GM12872 (cell line): ENCODE results near the gene ZIC4.

ENCODE experiments used
- TF ChIP-seq, protein P1 (sequence below): IDR thresholded peaks from 3 replicates; pipeline ENCODE4 v1.5.1; 2011; ENCODE audit warnings: low read depth, mild to moderate bottlenecking, low read length, moderate library complexity; ENCODE audit not compliant: insufficient read depth

The ZIC4 gene

DNA sequence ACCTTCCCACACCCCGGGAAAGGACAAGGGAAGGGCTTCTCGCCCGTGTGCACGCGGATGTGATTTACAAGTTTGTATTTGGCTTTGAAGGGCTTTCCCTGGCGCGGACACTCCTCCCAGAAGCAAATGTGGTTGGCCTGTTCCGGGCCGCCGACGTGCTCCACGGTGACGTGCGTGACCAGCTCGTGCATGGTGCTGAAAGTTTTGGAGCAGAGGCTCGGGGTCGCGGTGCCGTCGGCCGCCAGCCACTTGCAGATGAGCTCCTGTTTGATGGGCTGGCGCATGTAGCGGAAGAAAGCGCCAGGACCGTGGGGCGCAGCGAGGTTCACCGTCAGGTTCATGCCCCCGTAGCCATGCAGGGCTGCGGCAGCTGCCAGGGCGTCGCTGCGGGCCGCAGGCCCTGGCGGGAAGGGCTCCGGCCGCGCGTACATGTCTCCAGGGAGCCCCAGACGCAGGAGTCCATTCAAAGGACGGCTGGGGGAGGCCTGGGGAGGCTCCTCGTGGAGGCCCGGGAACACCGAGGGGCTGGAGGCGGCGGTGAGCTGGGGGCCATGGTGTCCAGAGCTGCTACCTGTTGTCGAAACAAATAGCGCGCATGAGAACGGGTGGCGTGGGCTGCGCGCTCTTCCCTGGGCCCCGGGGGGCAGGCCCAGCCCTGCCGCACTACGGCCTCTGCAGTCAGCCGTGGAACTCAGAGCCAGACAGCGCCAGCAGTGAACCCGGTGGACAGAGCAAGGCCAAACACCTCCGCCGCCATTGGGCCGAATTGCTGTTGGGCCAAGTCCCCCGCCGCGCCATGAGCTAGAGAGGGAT, 10.2 kb downstream of the ZIC4 start:
- TF ChIP-seq, protein P1, sequence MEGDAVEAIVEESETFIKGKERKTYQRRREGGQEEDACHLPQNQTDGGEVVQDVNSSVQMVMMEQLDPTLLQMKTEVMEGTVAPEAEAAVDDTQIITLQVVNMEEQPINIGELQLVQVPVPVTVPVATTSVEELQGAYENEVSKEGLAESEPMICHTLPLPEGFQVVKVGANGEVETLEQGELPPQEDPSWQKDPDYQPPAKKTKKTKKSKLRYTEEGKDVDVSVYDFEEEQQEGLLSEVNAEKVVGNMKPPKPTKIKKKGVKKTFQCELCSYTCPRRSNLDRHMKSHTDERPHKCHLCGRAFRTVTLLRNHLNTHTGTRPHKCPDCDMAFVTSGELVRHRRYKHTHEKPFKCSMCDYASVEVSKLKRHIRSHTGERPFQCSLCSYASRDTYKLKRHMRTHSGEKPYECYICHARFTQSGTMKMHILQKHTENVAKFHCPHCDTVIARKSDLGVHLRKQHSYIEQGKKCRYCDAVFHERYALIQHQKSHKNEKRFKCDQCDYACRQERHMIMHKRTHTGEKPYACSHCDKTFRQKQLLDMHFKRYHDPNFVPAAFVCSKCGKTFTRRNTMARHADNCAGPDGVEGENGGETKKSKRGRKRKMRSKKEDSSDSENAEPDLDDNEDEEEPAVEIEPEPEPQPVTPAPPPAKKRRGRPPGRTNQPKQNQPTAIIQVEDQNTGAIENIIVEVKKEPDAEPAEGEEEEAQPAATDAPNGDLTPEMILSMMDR, result no peak

DNA sequence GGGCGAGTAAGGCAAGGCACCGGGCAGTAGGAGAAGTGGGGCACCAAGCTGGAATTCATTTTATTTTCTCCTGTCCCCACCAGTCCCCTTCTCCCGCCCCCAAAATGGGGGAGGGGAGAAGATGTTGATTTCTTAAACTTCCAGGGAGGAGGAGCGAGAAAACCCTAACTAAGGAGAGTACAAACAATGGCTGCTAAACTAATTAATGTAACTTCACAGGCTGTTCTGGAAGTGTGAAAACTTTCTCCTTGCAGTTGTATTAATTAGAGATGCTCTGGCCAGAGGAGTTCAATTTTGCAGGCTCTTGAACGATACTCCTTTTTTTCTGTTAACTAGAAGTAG, 11.5 kb downstream of the ZIC4 start:
- TF ChIP-seq, protein P1, result no peak

DNA sequence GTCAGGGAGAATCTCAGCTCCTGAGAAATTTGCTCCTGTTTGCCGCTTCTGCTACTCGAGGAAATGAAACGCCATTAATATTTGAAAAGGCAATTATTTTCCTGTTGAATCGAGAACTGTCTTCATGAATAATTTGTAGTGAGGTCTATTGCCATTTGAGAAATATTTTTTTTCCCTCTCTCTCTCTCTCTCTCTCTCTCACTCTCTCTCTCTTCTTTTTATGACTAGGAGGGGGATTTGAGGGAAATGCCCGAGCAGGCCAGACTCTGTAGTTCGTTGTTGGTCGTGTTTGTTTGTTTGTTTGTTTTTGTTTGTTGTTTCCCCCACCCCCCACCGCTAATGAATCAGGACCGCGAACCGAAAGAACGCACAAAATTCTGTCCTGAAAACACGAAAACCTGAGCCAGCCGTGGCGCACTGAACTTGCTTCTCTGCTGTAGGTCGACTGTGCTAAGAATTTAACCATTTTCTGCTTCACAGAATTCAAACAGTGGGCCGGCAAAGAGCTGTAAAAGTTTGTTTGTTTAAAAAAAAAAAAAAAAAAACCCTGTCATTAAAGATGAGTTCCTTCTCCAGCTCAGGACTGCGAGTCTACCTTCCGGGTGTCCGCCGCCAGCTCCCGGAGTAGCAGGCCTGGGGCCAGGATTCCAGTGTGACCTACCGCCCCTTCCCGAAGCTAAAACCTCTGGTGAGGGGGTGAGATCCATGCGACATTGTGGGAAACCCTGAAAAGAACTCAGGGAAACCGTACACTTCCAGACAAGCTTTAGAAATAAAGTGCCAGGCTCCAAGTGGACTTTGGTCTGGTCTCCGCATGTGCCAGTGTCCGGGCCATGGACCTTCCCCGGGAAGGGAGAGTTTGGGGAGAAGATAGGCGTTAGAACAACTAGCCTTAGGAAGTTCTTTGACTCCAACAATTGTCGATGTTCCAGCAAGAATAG, 12.1 kb downstream of the ZIC4 start:
- TF ChIP-seq, protein P1, result no peak

DNA sequence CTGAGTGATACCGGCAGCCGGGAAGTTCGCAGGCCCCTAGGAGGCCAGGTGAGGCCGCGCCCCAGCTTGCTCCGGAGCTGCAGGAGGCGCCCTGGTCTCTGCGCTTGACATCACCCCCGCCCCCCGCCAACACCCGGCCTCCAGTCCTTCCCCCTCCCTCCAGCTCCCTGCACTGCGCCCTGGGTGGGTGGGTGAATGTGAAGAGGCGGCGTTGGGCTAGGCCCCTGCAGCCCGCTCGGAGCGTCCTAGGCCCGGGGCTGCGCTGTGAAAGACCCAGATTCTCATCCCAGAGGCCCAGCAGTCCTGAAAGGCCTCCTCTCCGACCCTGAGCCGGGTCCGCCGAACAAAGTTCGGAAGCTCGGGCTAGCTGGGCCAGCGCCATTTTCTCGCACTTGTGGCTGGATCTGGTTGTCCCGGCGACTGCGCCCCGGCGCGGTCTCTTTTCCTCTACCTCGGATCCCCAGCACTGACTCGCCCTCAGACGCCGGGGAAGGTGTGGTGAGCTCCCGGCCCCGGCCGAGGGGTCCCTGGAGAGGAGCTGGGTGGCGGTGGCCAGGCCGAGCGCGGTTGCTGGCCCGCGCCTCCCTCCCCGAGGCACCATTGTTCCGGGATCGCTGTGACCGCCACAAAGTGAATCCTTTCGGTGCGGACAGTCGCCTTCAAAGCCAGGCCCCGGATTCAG, 12.9 kb downstream of the ZIC4 start:
- TF ChIP-seq, protein P1, result no peak

DNA sequence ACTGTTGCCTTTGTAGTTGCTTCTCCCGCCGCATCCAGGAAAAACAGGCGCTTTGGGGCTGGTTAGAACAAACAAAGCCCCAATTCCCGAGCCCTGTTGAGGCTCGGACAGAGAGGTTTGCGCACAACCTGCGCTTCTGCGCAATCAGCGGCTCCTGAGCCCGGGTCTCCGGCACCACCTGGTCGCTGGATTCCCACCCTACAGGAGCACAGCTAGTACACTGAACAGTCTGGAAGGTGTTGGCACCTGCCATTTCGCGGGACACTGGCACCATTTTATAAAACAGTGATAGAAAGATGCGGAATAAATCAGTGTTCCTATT, 13.8 kb downstream of the ZIC4 start:
- TF ChIP-seq, protein P1, result no peak

DNA sequence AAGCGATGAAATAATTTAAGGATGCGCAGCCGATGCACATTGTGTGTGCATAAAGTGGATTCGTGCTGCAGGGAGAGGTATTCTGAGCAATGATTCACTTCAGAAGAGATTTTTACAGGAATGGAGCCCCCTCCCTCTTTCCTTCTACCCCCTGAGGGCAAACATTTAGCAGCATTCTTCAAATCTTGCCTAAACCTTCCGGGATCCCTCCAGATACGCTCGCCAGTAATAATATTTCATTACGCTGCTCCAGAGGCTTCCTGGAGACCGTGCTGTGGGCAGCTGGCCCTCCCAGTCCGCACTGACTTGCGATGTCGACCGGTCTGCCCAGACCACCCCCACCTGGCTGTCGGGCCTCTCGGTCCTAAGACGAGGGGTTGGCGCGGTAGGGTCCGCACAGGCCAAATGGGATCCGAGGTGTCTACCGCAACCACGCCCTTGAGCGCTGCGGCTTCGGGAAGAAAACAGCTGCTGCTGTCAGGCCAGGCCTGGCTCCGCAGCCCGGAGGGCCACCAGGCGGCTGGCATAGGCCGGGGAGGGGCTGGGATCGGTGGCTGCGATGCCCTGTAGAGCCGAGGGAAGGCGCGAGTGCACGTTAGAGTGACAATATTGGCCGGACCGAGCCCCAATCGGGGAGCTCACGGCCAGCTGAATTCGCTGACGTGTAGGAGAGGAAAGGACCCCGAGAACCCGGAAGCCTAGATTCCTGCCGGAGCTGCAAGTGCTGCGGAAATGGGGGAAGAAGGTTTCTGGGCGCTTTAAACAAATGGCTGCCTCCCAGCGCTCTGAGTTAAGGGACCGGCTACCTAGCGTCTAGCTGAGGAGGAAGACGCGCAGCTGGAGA, 14.3 kb downstream of the ZIC4 start:
- TF ChIP-seq, protein P1, result no peak
